ENCODE results near the gene ADAMTS10. TPM values are rescaled to one million over a fixed set of nuclear protein-coding genes. Genes with fewer than 3 reads are reported as not detected.
"Not testable (repeated sequence)": the region's sequence is repeated elsewhere in the genome, so short reads cannot be mapped to it uniquely, and the experiment has no call there.

The ADAMTS10 gene
- total RNA-seq, 2 donors from 2014 or later = 164 to 214 TPM

GRCh38 chr19:8631425-8631819 lies 20.9 kb upstream of the ADAMTS10 start:
- peaks cover 7 to 16% of the 10 kb centered on the region in 2 donors for H3K4me1 ChIP-seq (ENCODE audit: control insufficient read depth in 1 of 2, low read depth in 2 of 2)
- TF ChIP-seq CTCF (IDR thresholded peaks at IDR 0.05) = no peak
- H3K9me3 ChIP-seq = peaks cover 4% of the 10 kb centered on the region
- H3K27ac ChIP-seq = peak overlapping the region; percentile 68 to 81
- no peak overlapping the region for H3K4me3 ChIP-seq
- DNase-seq (ENCODE audit: low spot score) (peak; percentile 35), ATAC-seq (ENCODE audit: insufficient number of reproducible peaks, low FRiP score, low read depth) (peak; percentile 63)
- no peaks in the 10 kb centered on the region for H3K36me3 ChIP-seq
- H3K27me3 ChIP-seq (replicated peaks; ENCODE audit: insufficient read depth) = no peaks in the 10 kb centered on the region

- Histone ChIP-seq H3K27ac (peak overlapping the region; percentile 68 to 81), H3K4me1 (ENCODE audit: control insufficient read depth in 1 of 2, low read depth in 2 of 2) (peaks cover 7 to 16% of the 10 kb centered on the region in 2 donors), H3K36me3 (no peaks in the 10 kb centered on the region), H3K27me3 (replicated peaks; ENCODE audit: insufficient read depth) (no peaks in the 10 kb centered on the region), H3K4me3 (no peak overlapping the region), H3K9me3 (peaks cover 4% of the 10 kb centered on the region)
- no peak for TF ChIP-seq CTCF (IDR thresholded peaks at IDR 0.05)
- no peak for ATAC-seq (ENCODE audit: insufficient number of reproducible peaks, low FRiP score, low read depth)
- no peak for DNase-seq (ENCODE audit: low spot score)
Observed at GRCh38 chr19:8630796-8631424, 20.4 kb upstream of the ADAMTS10 start.

GRCh38 chr19:8629996-8630683 lies 19.6 kb upstream of the ADAMTS10 start, which contains the start of gene NFILZ:
Gene NFILZ, plus strand, starts transcription at chr19:8630633. Its CDS starts 46,133 bp downstream, at chr19:8676766.
- H3K9me3 ChIP-seq = peaks cover 4% of the 10 kb centered on the region
- H3K4me1 ChIP-seq (ENCODE audit: control insufficient read depth in 1 of 2, low read depth in 2 of 2) = peaks cover 7 to 16% of the 10 kb centered on the region in 2 donors
- ATAC-seq (ENCODE audit: insufficient number of reproducible peaks, low FRiP score, low read depth) (no peak), DNase-seq (ENCODE audit: low spot score) (no peak)
- H3K27me3 ChIP-seq (replicated peaks; ENCODE audit: insufficient read depth) = no peaks in the 10 kb centered on the region
- H3K36me3 ChIP-seq = no peaks in the 10 kb centered on the region
- no peak within 1 kb of the TSS for H3K4me3 ChIP-seq
- TF ChIP-seq CTCF (IDR thresholded peaks at IDR 0.05) = no peak
- H3K27ac ChIP-seq = peak within 1 kb of the TSS; percentile 68 to 81

- DNase-seq (ENCODE audit: low spot score) (no peak), ATAC-seq (ENCODE audit: insufficient number of reproducible peaks, low FRiP score, low read depth) (no peak)
- Histone ChIP-seq H3K9me3 (peaks cover 4% of the 10 kb centered on the region), H3K27me3 (replicated peaks; ENCODE audit: insufficient read depth) (no peaks in the 10 kb centered on the region), H3K4me3 (no peak overlapping the region), H3K4me1 (ENCODE audit: control insufficient read depth in 1 of 2, low read depth in 2 of 2) (peaks cover 7 to 16% of the 10 kb centered on the region in 2 donors), H3K36me3 (no peaks in the 10 kb centered on the region), H3K27ac (no peak overlapping the region)
- no peak for TF ChIP-seq CTCF (IDR thresholded peaks at IDR 0.05)
Observed at GRCh38 chr19:8629184-8629583, 18.7 kb upstream of the ADAMTS10 start.

- peaks cover 7 to 11% of the 10 kb centered on the region in 2 donors for H3K4me1 ChIP-seq (ENCODE audit: control insufficient read depth in 1 of 2, low read depth in 2 of 2)
- DNase-seq (ENCODE audit: low spot score) = no peak
Observed at GRCh38 chr19:8626842-8627241, 16.3 kb upstream of the ADAMTS10 start.

GRCh38 chr19:8622886-8623285 lies 12.4 kb upstream of the ADAMTS10 start:
- H3K36me3 ChIP-seq; DNase-seq (ENCODE audit: low spot score); H3K27ac ChIP-seq; H3K9me3 ChIP-seq; ATAC-seq (ENCODE audit: insufficient number of reproducible peaks, low FRiP score, low read depth); H3K27me3 ChIP-seq (replicated peaks; ENCODE audit: insufficient read depth); H3K4me3 ChIP-seq; H3K4me1 ChIP-seq (ENCODE audit: control insufficient read depth in 1 of 2, low read depth in 2 of 2): not testable (repeated sequence)

More at GRCh38 chr19:8626842-8627241, 16.3 kb upstream of the ADAMTS10 start:
- Histone ChIP-seq H3K9me3 (peaks cover 4% of the 10 kb centered on the region), H3K4me3 (no peak overlapping the region), H3K27me3 (replicated peaks; ENCODE audit: insufficient read depth) (no peaks in the 10 kb centered on the region), H3K36me3 (no peaks in the 10 kb centered on the region), H3K27ac (no peak overlapping the region)
- no peak for TF ChIP-seq CTCF (IDR thresholded peaks at IDR 0.05)
- no peak for ATAC-seq (ENCODE audit: insufficient number of reproducible peaks, low FRiP score, low read depth)

All from thoracic aorta (tissue), 2 donors.